CD4-positive, alpha-beta T cell treated with Interleukin-2 at 100 ng/mL for 4 hours (primary cell): ENCODE results near the gene NDUFV1.
"Not testable (repeated sequence)": the region's sequence is repeated elsewhere in the genome, so short reads cannot be mapped to it uniquely, and the experiment has no call there.

Experiments used
- DNase-seq: peaks from one replicate; pipeline ENCODE4 v3.0.0-alpha.2; 2020; ENCODE audit warnings: low spot score

Gene NDUFV1

GRCh38 chr11:67586568-67587250, 20.0 kb upstream of the NDUFV1 start:
- DNase-seq, result no peak

GRCh38 chr11:67588136-67588503, 18.6 kb upstream of the NDUFV1 start:
- DNase-seq, result no peak

GRCh38 chr11:67588899-67589415, 17.8 kb upstream of the NDUFV1 start:
- DNase-seq, result not testable (repeated sequence)

- no peak for DNase-seq
Observed at GRCh38 chr11:67592880-67593564, 13.7 kb upstream of the NDUFV1 start.

- no peak for DNase-seq
Observed at GRCh38 chr11:67593565-67593905, 13.2 kb upstream of the NDUFV1 start.

GRCh38 chr11:67594480-67594879, 12.3 kb upstream of the NDUFV1 start:
- DNase-seq, result no peak

- no peak for DNase-seq
Observed at GRCh38 chr11:67596753-67597300, 9.9 kb upstream of the NDUFV1 start.

- DNase-seq, result not testable (repeated sequence)
Observed at GRCh38 chr11:67597458-67597857, 9.3 kb upstream of the NDUFV1 start.

- DNase-seq, result not testable (repeated sequence)
Observed at GRCh38 chr11:67597963-67598362, 8.8 kb upstream of the NDUFV1 start.

- no peak for DNase-seq
Observed at GRCh38 chr11:67599149-67599548, 7.6 kb upstream of the NDUFV1 start.

GRCh38 chr11:67600324-67601029, 6.3 kb upstream of the NDUFV1 start:
- no peak for DNase-seq

GRCh38 chr11:67601098-67601497, 5.6 kb upstream of the NDUFV1 start:
- no peak for DNase-seq

- DNase-seq, result not testable (repeated sequence)
Observed at GRCh38 chr11:67604119-67604518, 2.6 kb upstream of the NDUFV1 start.

GRCh38 chr11:67604815-67605214, 1.9 kb upstream of the NDUFV1 start:
- DNase-seq, result no peak

GRCh38 chr11:67605231-67606011, 1.3 kb upstream of the NDUFV1 start:
- DNase-seq, result no peak

- DNase-seq, result no peak
Observed at GRCh38 chr11:67606093-67606491, 644 bp upstream of the NDUFV1 start.

- DNase-seq, result no peak
Observed at GRCh38 chr11:67607507-67607906, 771 bp downstream of the NDUFV1 start.

GRCh38 chr11:67608486-67608885, 1.8 kb downstream of the NDUFV1 start:
- no peak for DNase-seq

GRCh38 chr11:67609316-67609715, 2.6 kb downstream of the NDUFV1 start:
- no peak for DNase-seq

- DNase-seq, result no peak
Observed at GRCh38 chr11:67610302-67610868, 3.6 kb downstream of the NDUFV1 start.

GRCh38 chr11:67611165-67611564, 4.4 kb downstream of the NDUFV1 start:
- no peak for DNase-seq
